ACC112 (cell line): ENCODE data around the gene IRF9.

Experiments used
- H2AFZ ChIP-seq: fragments of 200-600 bp; sonication (generic); one replicate; pipeline ENCODE4 v1.6.0; 2017; ENCODE audit warnings: antibody characterized with exemption, low read length; ENCODE audit not compliant: unreplicated experiment
- H3K27ac ChIP-seq: fragments of 200-600 bp; sonication (generic); 2 replicates; pipeline ENCODE4 v1.5.1; 2014; ENCODE audit warnings: low read depth, mild to moderate bottlenecking, antibody characterized with exemption, low read length, moderate library complexity
- H3K27me3 ChIP-seq: fragments of 200-600 bp; sonication (generic); 2 replicates; pipeline ENCODE4 v1.6.1; 2014; ENCODE audit warnings: mild to moderate bottlenecking, antibody characterized with exemption, low read length, moderate library complexity, mixed read lengths; ENCODE audit not compliant: insufficient read depth
- H3K36me3 ChIP-seq: fragments of 200-600 bp; sonication (generic); 2 replicates; pipeline ENCODE4 v1.6.1; 2016; ENCODE audit warnings: mild to moderate bottlenecking, antibody characterized with exemption, low read length, moderate library complexity, mixed read lengths; ENCODE audit not compliant: insufficient read depth
- H3K4me1 ChIP-seq: fragments of 200-600 bp; sonication (generic); one replicate; pipeline ENCODE4 v1.6.1; 2016; ENCODE audit warnings: low read length, mixed read lengths; ENCODE audit not compliant: insufficient read depth, unreplicated experiment, control insufficient read depth
- H3K4me3 ChIP-seq: fragments of 200-600 bp; sonication (generic); 2 replicates; pipeline ENCODE4 v1.5.1; 2014; ENCODE audit warnings: mild to moderate bottlenecking, low read depth, low read length
- H3K79me2 ChIP-seq: fragments of 200-600 bp; sonication (generic); one replicate; pipeline ENCODE4 v1.6.0; 2016; ENCODE audit warnings: low read length; ENCODE audit not compliant: control insufficient read depth, unreplicated experiment, insufficient read depth

IRF9 gene

DNA sequence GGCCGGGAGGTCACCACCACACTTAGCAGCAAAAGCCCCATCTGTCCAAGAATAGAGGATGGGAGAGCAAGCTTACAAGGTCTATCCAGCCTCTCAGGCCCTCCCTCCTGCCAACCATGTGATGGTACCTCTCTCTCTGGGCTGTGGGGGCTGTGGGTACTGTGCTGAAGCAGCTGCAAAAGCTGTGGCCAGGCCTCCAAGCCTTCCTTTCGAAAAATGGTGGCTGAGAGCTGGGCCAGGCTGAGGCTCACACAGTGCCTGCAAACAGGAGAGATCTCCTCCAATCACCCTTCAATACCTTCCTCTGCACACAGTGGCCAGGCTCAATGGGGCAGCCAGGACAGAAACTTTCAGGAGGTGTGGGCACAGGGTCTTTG, 26.5 kb downstream of the IRF9 start:
- peaks cover 13% of the 10 kb centered on the region for H3K79me2 ChIP-seq
- H2AFZ ChIP-seq, result no peak overlapping the region
- no peak overlapping the region for H3K27ac ChIP-seq
- peaks cover 6% of the 10 kb centered on the region for H3K4me1 ChIP-seq
- peaks cover 13% of the 10 kb centered on the region for H3K36me3 ChIP-seq
- no peaks in the 10 kb centered on the region for H3K27me3 ChIP-seq
- H3K4me3 ChIP-seq, result peak overlapping the region; percentile 90

DNA sequence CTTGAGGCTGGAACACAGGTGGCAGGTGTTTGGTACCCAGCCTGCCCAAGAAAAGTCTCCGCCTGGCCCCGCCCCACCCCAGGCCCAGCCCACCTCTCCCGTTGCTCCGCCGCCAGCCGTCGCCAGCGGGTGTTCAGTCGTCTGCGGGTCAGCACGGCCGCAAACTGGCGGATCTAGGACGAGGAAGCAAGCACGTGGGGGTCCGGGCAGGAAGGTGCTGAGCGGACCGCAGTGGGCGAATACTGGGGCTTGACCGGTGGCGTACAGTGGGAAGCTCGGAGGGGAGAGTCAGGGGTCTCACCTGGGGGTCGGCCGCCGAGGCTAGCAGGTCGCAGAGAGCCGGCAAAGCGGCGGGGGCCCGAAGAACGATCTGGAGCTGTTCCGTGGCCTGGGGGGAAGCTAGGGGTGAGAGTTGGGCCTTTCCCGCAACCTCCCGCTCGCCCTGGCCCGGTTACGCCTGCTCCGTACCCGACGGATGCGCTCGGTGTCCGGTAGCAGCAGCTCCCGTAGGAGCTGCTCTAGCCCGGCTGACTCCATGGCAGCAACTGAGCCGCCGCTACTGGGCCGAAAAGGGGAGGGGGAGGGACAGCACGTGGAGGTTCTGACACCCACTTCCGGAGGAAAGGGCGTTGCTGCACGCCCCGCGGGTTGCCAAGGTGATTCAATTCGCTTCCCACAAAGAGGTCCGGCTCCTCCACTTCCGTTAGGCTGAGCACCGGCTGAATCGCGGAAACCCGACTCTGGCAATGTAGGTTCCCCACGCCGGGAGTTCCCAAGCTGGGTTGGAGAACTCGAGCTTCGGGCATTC, 27.4 kb downstream of the IRF9 start, which contains the start of gene IPO4:
IPO4 (minus strand) TSS at position 566 of the 808 bp plus-strand sequence; CDS start at position 537, 29 bp downstream.
- Histone ChIP-seq H2AFZ (peak within 1 kb of the TSS; percentile 15), H3K36me3 (peaks cover 19% of the 10 kb centered on the region), H3K27ac (peak within 1 kb of the TSS; percentile 45)

DNA sequence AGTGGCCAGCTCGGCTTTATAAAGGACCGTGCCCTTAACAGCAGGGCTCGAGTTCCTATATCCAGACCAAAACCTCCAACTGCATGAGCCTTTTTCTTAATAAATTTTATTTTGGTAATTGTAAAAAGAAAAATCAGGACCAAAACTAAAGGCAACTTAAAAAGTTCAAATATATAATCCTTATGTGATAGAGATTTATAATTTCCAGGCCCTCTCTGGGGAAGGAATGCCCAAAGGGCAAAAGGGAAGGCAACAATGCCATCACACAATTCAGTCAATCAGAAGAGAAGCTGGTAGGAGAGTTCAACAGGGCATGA, 28.0 kb downstream of the IRF9 start:
- H3K36me3 ChIP-seq, result peaks cover 19% of the 10 kb centered on the region
- H3K79me2 ChIP-seq, result peaks cover 22% of the 10 kb centered on the region
- H2AFZ ChIP-seq, result no peak overlapping the region
- peak overlapping the region; percentile 90 for H3K4me3 ChIP-seq
- peak overlapping the region; percentile 18 for H3K27ac ChIP-seq
- H3K4me1 ChIP-seq, result peaks cover 9% of the 10 kb centered on the region
- H3K27me3 ChIP-seq, result no peaks in the 10 kb centered on the region

More for the DNA sequence above, 27.4 kb downstream of the IRF9 start, which contains the start of gene IPO4:
- peak within 1 kb of the TSS; percentile 90 for H3K4me3 ChIP-seq
- H3K79me2 ChIP-seq, result peaks cover 19% of the 10 kb centered on the region
- no peaks in the 10 kb centered on the region for H3K27me3 ChIP-seq
- H3K4me1 ChIP-seq, result peaks cover 6% of the 10 kb centered on the region

DNA sequence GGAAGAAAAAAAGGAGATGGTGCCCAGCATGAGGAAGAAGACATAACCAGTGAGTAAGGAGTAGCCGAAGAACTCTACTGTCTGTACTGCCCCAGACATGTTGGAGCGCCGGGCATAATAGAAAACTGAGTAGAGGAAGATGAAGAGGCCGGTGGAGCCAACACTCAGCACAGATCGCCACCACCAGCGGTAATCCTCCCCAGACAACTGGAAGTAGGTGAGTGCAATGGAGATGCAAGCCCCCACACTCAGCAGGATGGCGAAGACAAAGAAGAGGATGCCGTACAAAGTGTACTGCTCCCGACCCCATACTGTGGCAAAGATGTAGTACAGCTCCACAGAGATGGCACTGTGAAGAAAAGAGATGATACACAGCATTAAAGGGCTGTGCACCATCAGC, 28.4 kb downstream of the IRF9 start:
- Histone ChIP-seq H3K4me3 (peak overlapping the region; percentile 90; the same call in 1 of the 2 replicates), H2AFZ (no peak overlapping the region), H3K79me2 (peaks cover 27% of the 10 kb centered on the region), H3K27ac (peak overlapping the region; percentile 18), H3K27me3 (no peaks in the 10 kb centered on the region), H3K36me3 (peaks cover 19% of the 10 kb centered on the region), H3K4me1 (peaks cover 13% of the 10 kb centered on the region)

DNA sequence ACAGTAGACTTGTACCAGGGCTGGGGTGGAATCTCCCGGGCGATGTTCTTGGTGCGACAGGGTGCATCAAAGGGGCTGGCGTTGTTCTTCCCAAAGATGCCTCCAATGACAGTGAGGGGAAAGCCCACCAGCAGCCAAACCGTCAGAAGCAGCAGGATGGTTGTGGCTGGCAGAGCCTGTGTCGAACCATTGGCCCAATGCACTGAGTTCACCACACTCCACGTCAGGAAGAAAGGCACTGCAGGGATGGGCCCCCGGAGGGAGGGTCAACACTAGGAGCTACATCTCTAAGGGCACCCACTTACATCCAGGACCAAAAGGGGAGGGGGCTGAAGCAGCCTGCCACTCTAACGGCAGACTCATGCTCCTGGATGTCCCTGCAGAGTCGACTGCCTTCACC, 29.4 kb downstream of the IRF9 start:
- no peak overlapping the region for H3K4me3 ChIP-seq
- H2AFZ ChIP-seq, result no peak overlapping the region
- no peaks in the 10 kb centered on the region for H3K27me3 ChIP-seq
- peaks cover 19% of the 10 kb centered on the region for H3K36me3 ChIP-seq
- H3K79me2 ChIP-seq, result peaks cover 36% of the 10 kb centered on the region
- peaks cover 16% of the 10 kb centered on the region for H3K4me1 ChIP-seq
- no peak overlapping the region for H3K27ac ChIP-seq

DNA sequence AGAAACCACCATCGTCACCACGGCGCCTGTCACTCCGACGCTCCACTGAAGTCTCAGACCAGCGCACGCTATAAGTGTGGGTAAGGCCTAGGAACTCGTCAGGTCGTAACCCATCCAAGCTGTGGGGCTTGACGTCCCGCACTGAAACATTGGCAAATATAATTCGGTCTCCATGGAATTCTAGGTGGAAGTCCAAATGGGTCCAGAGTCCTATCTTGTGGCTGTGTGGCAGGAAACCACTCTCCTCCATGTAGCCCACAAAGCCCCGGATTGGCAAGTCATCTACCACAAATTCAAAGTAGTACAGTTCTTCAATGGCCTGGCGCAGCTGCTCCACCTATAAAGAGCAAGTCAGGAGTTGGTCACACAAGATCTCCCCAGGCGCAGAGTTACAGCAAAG, 31.9 kb downstream of the IRF9 start:
- H2AFZ ChIP-seq, result no peak overlapping the region
- H3K27me3 ChIP-seq, result no peaks in the 10 kb centered on the region
- peaks cover 18% of the 10 kb centered on the region for H3K4me1 ChIP-seq
- H3K79me2 ChIP-seq, result peaks cover 43% of the 10 kb centered on the region
- peaks cover 19% of the 10 kb centered on the region for H3K36me3 ChIP-seq
- no peak overlapping the region for H3K27ac ChIP-seq
- no peak overlapping the region for H3K4me3 ChIP-seq

DNA sequence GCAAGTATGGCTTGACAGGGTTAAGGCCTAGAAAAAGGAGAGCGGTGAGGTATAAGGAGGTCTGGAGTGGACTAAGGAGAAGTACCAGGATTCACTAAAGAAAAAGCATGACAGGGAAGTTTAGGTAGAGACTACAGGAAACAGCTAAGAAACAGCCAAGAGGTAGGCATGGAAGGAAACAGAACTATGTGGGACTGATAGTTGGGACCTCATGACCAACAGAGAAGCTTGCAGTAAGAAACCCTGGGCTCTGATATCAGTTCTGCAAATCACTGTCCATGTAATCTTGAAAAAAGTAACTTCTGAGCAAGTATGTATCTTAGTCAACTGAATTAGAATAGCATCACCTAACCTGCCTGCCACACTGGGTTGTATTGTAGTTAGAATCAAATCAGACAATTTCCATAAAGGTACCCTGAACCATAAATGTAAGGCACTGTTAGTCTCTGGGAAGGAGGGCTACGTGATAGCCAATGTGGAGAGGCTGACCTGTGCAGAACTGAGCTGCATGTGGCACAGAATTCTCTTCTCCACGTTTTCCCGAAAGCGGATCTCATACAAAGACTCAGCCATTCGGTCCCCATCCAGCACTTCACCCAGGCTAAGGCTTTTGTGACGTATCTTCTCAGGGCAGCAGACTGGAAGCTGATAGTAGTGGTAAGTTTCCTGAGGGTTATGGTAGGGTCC, 33.3 kb downstream of the IRF9 start:
- Histone ChIP-seq H3K4me3 (peak overlapping the region; percentile 96), H3K36me3 (peaks cover 19% of the 10 kb centered on the region), H3K27ac (peak overlapping the region; percentile 94), H3K27me3 (no peaks in the 10 kb centered on the region), H3K4me1 (peaks cover 17% of the 10 kb centered on the region), H2AFZ (peak overlapping the region; percentile 94), H3K79me2 (peaks cover 50% of the 10 kb centered on the region)

DNA sequence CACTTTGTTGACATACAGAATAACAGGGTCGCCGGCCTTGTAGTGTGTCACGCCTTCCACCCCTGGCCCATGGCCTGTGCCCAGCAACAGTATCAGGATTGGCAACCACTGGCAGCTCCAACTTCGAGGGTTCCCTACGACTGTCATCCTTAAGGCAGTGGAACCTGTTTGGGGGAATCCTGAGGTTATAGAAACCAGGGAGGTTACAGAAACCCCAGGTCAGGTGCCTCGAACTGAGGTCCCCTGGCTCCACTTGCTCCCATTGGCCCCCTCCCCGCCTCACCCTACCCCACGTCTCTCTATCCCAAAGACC, 33.8 kb downstream of the IRF9 start:
- peaks cover 17% of the 10 kb centered on the region for H3K4me1 ChIP-seq
- H3K27ac ChIP-seq, result peak overlapping the region; percentile 94
- peak overlapping the region; percentile 96 for H3K4me3 ChIP-seq
- peaks cover 19% of the 10 kb centered on the region for H3K36me3 ChIP-seq
- H3K27me3 ChIP-seq, result no peaks in the 10 kb centered on the region
- peaks cover 50% of the 10 kb centered on the region for H3K79me2 ChIP-seq
- H2AFZ ChIP-seq, result peak overlapping the region; percentile 94

DNA sequence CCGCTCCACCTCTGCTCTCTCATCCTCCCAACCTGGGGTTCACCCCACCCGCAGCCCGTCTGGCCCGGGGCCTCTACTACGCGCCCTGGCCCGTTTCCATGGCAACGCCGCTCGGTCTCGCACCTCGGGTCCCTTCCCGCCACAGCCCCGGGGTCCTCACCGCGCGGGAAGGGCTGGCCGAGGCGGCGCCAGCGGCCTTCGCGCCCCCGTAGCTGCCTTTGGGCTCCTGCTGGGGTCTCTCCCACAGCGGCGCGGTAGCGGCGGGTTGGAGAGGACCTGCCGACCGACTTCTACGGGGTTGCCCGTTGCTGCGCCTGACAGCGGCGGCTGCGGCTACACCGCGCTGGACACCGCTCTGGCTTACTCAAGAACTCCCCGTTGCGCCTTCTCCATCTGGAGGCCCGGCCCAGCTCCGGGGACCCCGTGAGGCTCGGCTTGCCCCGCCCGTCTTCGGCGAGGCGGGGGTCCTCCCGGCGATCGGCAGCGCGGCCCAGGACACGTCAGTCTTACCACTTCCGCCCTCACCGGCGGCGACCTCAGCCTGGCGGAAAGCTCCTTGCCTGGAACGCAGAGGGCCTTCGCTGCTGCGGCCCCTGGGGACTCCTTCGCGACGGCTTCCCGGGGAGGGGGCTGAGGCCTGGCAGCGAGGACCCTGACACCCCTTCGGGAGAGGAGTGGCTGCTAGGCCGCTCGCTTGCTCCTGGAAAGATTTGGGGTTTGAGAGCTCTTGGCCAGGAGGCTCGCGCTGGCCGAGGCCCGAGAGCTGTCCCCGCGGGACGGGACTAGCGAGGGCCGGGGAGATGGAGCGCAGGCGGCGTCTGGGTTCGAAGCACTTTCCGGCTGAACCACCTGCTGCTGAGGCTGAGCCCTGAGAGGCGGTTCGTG, 34.4 kb downstream of the IRF9 start, which contains the start of gene TM9SF1:
TM9SF1 (minus strand) TSS at position 256 of the 885 bp plus-strand sequence. CDS start 422 bp downstream, outside the sequence.
- peak within 1 kb of the TSS; percentile 94 for H3K27ac ChIP-seq
- H3K79me2 ChIP-seq, result peaks cover 50% of the 10 kb centered on the region
- H3K27me3 ChIP-seq, result no peaks in the 10 kb centered on the region
- peaks cover 17% of the 10 kb centered on the region for H3K4me1 ChIP-seq
- peak within 1 kb of the TSS; percentile 96 for H3K4me3 ChIP-seq
- H3K36me3 ChIP-seq, result peaks cover 13% of the 10 kb centered on the region
- H2AFZ ChIP-seq, result peak within 1 kb of the TSS; percentile 94
